Adipocyte (in vitro differentiated cells): Measurements from ENCODE around the gene FAM89B.

Experiments
- DNase-seq: peaks from one replicate; pipeline ENCODE4 v3.0.0-alpha.2; 2015; ENCODE audit warnings: low read depth
- H3K27me3 ChIP-seq: replicated peaks from 2 replicates; pipeline ENCODE4 v1.7.0; 2013; ENCODE audit warnings: mild to moderate bottlenecking, low read length, moderate library complexity; ENCODE audit not compliant: control insufficient read depth, insufficient read depth
- H3K36me3 ChIP-seq: 2 replicates; pipeline ENCODE4 v1.7.0; 2013; ENCODE audit warnings: low read length, mild to moderate bottlenecking, moderate library complexity; ENCODE audit not compliant: control insufficient read depth, insufficient read depth, severe bottlenecking
- H3K4me1 ChIP-seq: 2 replicates; pipeline ENCODE4 v1.7.0; 2013; ENCODE audit warnings: mild to moderate bottlenecking, low read length, moderate library complexity; ENCODE audit not compliant: control insufficient read depth, insufficient read depth
- H3K4me3 ChIP-seq: 2 replicates; pipeline ENCODE4 v1.7.0; 2013; ENCODE audit warnings: mild to moderate bottlenecking, low read length, moderate library complexity
- H3K9ac ChIP-seq: 2 replicates; pipeline ENCODE4 v1.7.0; 2013; ENCODE audit warnings: mild to moderate bottlenecking, low read length, moderate library complexity
- H3K9me3 ChIP-seq: 2 replicates; pipeline ENCODE4 v1.7.0; 2013; ENCODE audit warnings: mild to moderate bottlenecking, low read length, moderate library complexity; ENCODE audit not compliant: control insufficient read depth

The FAM89B gene

GRCh38 chr11:65554057-65554818 lies 18.1 kb upstream of the FAM89B start:
- Histone ChIP-seq H3K9ac (no peak overlapping the region), H3K36me3 (peaks cover 9% of the 10 kb centered on the region), H3K4me1 (peaks cover 28% of the 10 kb centered on the region), H3K4me3 (no peak overlapping the region), H3K9me3 (no peaks in the 10 kb centered on the region), H3K27me3 (no peaks in the 10 kb centered on the region)
- DNase-seq, result no peak

GRCh38 chr11:65554842-65555430 lies 17.4 kb upstream of the FAM89B start:
- Histone ChIP-seq H3K9ac (peak overlapping the region; percentile 37), H3K9me3 (no peaks in the 10 kb centered on the region), H3K27me3 (no peaks in the 10 kb centered on the region), H3K4me1 (peaks cover 35% of the 10 kb centered on the region), H3K36me3 (peaks cover 9% of the 10 kb centered on the region), H3K4me3 (no peak overlapping the region)
- DNase-seq, result no peak

- peaks cover 43% of the 10 kb centered on the region for H3K4me1 ChIP-seq
- H3K9ac ChIP-seq, result no peak overlapping the region
- H3K4me3 ChIP-seq, result peak overlapping the region; percentile 20
- H3K9me3 ChIP-seq, result no peaks in the 10 kb centered on the region
- H3K27me3 ChIP-seq, result no peaks in the 10 kb centered on the region
- DNase-seq, result peak; percentile 84
- H3K36me3 ChIP-seq, result peaks cover 9% of the 10 kb centered on the region
Measured at GRCh38 chr11:65555693-65556231, 16.6 kb upstream of the FAM89B start.

- no peak for DNase-seq
- peaks cover 46% of the 10 kb centered on the region for H3K4me1 ChIP-seq
- H3K27me3 ChIP-seq, result no peaks in the 10 kb centered on the region
Measured at GRCh38 chr11:65556470-65557279, 15.7 kb upstream of the FAM89B start.

GRCh38 chr11:65557280-65558001 lies 14.9 kb upstream of the FAM89B start:
- H3K9me3 ChIP-seq, result no peaks in the 10 kb centered on the region
- peak overlapping the region; percentile 80 for H3K4me3 ChIP-seq
- no peaks in the 10 kb centered on the region for H3K36me3 ChIP-seq
- DNase-seq, result no peak
- H3K27me3 ChIP-seq, result no peaks in the 10 kb centered on the region
- peaks cover 46% of the 10 kb centered on the region for H3K4me1 ChIP-seq
- H3K9ac ChIP-seq, result peak overlapping the region; percentile 86

More at GRCh38 chr11:65556470-65557279, 15.7 kb upstream of the FAM89B start:
- Histone ChIP-seq H3K36me3 (peaks cover 5% of the 10 kb centered on the region), H3K9ac (peak overlapping the region; percentile 86), H3K9me3 (no peaks in the 10 kb centered on the region), H3K4me3 (peak overlapping the region; percentile 80)

GRCh38 chr11:65558002-65558929 lies 14.1 kb upstream of the FAM89B start, which contains the start of gene LTBP3:
Gene LTBP3 (minus strand): TSS chr11:65558359. CDS start chr11:65557959, 400 bp downstream.
- peaks cover 47% of the 10 kb centered on the region for H3K4me1 ChIP-seq
- peak within 1 kb of the TSS; percentile 80 for H3K4me3 ChIP-seq
- H3K36me3 ChIP-seq, result no peaks in the 10 kb centered on the region
- peak within 1 kb of the TSS; percentile 86 for H3K9ac ChIP-seq
- DNase-seq, result peak; percentile 91
- no peaks in the 10 kb centered on the region for H3K9me3 ChIP-seq
- H3K27me3 ChIP-seq, result no peaks in the 10 kb centered on the region

GRCh38 chr11:65558930-65559509 lies 13.3 kb upstream of the FAM89B start:
- H3K36me3 ChIP-seq, result no peaks in the 10 kb centered on the region
- H3K4me1 ChIP-seq, result peaks cover 53% of the 10 kb centered on the region
- H3K9ac ChIP-seq, result peak overlapping the region; percentile 84
- H3K4me3 ChIP-seq, result peak overlapping the region; percentile 73
- DNase-seq, result peak; percentile 65
- no peaks in the 10 kb centered on the region for H3K27me3 ChIP-seq
- H3K9me3 ChIP-seq, result no peaks in the 10 kb centered on the region

GRCh38 chr11:65559535-65559934 lies 12.8 kb upstream of the FAM89B start:
- H3K4me1 ChIP-seq, result peaks cover 53% of the 10 kb centered on the region
- H3K36me3 ChIP-seq, result no peaks in the 10 kb centered on the region
- H3K4me3 ChIP-seq, result no peak overlapping the region
- H3K27me3 ChIP-seq, result no peaks in the 10 kb centered on the region
- no peaks in the 10 kb centered on the region for H3K9me3 ChIP-seq
- DNase-seq, result no peak
- peak overlapping the region; percentile 84 for H3K9ac ChIP-seq

GRCh38 chr11:65559951-65560537 lies 12.3 kb upstream of the FAM89B start:
- H3K9me3 ChIP-seq, result no peaks in the 10 kb centered on the region
- no peaks in the 10 kb centered on the region for H3K27me3 ChIP-seq
- H3K4me3 ChIP-seq, result no peak overlapping the region
- H3K4me1 ChIP-seq, result peaks cover 53% of the 10 kb centered on the region
- DNase-seq, result peak; percentile 53
- peak overlapping the region; percentile 84 for H3K9ac ChIP-seq
- H3K36me3 ChIP-seq, result no peaks in the 10 kb centered on the region
